GM21786 (cell line): ENCODE measurements around the gene FAM3A.

Source experiments
- ATAC-seq: cut with Tn5 transposase; IDR thresholded peaks from one replicate; pipeline ENCODE4 v1.9.1; 2021; ENCODE audit not compliant: unreplicated experiment

Gene FAM3A

GRCh38 chrX:154481911-154482601, 34.0 kb downstream of the FAM3A start:
- no peak for ATAC-seq

- no peak for ATAC-seq
Observed at GRCh38 chrX:154481195-154481594, 34.8 kb downstream of the FAM3A start.

- peak; percentile 80 for ATAC-seq
Observed at GRCh38 chrX:154478728-154479622, 37.1 kb downstream of the FAM3A start, which contains the start of gene LAGE3. TSS of gene LAGE3 (minus strand) at chrX:154479281. CDS start at chrX:154478915, 366 bp downstream.

DNA sequence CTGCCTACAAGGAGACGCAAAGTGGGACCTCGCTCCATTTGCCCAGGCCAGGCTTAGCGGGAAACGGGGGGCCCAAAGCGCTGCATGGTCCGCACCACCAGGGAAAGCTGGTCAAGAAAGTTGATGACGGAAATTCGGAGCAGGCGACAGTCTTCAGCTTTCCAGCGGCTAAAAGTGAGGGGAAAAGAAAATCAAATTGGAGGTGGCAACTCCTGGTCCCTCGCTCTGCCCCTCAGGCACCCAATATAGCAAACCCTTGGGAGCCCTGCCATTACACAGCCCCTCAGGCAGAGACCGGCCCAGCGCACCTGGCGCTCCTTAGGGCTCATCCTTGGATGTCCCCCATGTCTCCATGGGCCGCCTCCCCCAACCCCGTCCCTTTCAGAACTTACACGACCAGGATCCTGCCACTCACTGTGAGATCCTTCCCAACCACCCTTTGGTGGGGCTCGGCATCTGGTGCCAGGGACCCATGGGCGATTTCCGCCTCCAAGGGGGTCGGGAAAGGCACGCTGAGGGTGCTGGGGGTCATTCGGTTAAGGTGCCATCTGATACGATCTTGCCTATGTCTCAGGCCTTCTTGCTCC, 38.0 kb downstream of the FAM3A start:
- ATAC-seq = no peak

DNA sequence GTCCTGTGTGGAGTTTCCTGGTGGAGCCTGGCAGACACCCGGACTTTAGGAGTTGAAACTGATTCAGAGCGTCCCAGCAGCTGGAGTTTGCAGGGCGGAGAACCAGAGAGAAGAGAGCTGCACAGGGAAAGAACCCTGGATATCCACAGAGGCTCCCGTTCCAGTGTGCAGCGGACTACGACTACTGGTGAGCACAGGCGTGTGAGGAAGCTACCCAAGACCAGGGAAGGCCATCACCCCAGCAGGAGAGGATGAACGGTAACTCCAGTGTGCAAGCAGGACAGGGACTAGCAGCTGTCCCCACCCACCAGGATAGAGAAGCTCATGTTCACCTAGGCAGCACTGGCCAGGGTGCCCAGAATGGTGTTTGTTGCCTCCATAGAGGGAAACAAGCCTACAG, 39.2 kb downstream of the FAM3A start:
- no peak for ATAC-seq

- no peak for ATAC-seq
Observed at GRCh38 chrX:154473683-154474082, 42.3 kb downstream of the FAM3A start.

DNA sequence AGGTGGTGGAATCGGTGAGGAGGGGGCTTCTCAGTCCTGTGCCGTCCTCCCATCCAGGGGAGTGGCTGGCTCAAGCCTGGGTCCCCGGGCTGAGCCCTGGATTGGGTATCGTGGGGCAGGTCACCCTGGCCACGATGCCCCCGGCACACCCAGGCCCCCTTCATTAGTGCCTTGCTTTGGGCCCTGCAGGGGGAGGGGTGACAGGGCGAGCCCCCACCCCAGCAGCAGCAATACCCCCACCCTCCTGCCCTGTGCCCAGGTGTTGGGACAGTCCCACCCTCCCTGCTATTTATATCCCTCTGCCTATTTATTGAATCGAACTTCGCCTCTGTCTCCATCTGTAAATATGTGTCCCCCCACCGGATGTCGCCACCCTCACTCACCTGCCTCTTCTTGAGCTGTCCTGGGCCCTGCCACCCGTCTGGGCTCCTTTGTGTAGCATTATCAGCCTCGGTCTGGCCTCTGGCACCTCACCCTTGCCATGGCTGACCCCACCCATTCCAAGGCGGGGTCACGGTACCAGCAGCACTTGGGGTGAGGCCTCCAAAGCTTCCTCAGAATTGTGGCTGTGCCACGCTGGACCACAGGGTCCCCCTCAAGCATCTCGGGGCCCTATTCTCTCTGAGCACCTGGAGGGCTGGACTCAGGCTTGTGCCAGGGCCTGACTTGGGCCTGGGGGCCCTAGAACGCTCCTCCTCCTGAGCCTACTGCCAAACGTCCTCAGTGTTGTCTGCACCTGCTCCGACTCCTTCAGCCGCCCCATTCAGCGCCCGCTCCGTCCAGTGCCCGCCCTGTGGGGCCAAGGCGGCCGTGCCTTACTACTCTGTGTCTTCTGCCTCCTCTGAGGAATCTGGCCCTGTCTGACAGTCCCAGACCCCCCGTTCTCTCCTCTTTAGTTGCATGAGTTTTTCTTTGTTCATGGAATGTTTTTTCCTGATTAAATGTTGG, 43.1 kb downstream of the FAM3A start:
- no peak for ATAC-seq

- ATAC-seq = no peak
Observed at GRCh38 chrX:154471839-154472684, 44.0 kb downstream of the FAM3A start.

- ATAC-seq = no peak
Observed at GRCh38 chrX:154470914-154471568, 45.0 kb downstream of the FAM3A start.

DNA sequence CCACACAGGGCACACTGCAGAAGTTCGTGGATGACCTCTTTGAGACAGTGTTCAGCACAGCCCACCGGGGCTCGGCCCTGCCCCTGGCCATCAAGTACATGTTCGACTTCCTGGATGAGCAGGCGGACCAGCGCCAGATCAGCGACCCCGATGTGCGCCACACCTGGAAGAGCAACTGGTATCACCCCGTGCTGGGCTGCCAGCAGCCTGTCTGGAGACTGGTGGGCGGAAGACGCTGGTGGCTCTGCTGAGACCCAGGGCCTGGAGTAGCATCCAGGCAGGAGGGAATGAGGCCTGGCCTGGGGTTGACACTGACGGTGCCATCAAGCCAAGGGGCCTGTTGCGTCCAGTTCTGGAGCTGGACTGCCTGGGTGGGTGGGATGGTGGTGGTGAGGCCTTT, 45.6 kb downstream of the FAM3A start:
- ATAC-seq = no peak

- ATAC-seq = no peak
Observed at GRCh38 chrX:154469880-154470279, 46.2 kb downstream of the FAM3A start.

DNA sequence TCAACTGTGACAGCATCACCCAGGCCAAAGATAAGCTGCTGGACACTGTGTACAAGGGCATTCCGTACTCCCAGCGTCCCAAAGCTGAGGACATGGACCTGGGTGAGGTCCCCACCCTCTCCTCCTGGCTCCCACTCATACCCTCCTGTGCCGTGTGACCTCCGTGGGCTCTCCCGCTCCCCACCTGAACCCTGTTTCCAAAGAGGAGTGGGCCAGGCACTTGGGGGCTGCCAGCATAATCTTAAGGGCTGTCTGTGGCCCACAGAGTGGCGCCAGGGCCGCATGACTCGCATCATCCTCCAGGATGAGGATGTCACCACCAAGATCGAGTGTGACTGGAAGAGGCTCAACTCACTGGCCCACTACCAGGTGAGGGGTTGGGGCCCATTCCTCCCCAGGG, 46.9 kb downstream of the FAM3A start:
- no peak for ATAC-seq

DNA sequence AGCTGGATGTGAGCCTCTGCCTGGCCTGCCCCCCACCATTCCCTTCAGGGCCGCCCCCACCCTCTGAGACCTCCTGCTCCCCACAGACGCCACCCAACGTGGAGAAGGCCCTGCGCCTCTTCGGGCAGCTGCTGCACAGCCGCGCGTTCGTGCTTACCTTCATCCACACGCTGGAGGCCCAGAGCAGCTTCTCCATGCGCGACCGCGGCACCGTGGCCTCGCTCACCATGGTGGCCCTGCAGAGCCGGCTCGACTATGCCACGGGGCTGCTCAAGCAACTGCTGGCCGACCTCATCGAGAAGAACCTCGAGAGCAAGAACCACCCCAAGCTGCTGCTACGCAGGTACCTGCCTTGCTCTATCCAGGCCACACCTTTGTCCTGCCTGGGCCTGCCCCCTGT, 47.8 kb downstream of the FAM3A start:
- no peak for ATAC-seq

- ATAC-seq = no peak
Observed at GRCh38 chrX:154467556-154467955, 48.5 kb downstream of the FAM3A start.

DNA sequence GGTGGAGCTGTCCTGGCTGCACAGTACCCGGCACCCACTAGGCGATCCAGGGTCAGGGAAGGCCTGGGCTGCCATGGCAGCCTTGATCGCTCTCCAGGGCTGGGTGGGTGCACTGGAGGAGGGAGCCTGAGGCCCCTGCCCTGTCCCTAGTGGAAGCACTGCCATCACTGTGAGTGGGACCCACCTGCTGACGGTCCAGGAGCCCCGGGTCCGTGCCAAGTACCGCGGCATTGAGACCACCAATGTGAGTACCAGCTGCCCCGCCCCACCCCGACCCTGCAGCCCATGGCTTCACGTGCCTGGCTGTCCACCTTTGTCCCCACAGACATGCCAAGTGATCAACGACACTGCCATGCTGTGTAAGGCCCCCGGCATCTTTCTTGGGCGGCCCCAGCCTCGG, 49.1 kb downstream of the FAM3A start:
- no peak for ATAC-seq

GRCh38 chrX:154466036-154466435, 50.0 kb downstream of the FAM3A start:
- no peak for ATAC-seq

DNA sequence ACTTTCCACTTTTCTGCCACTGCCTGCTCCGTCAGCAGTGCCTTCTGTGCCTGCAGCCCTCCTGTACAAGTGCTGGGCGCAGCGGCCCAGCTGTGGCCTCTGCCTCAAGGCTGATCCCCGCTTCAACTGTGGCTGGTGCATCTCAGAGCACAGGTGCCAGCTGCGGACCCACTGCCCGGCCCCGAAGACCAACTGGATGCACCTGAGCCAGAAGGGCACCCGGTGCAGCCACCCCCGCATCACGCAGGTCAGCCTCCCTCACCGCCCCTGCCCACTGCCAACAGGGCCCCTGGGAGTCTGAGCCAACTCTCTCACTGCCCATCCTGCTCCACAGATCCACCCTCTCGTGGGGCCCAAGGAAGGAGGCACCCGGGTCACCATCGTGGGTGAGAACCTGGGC, 50.4 kb downstream of the FAM3A start:
- ATAC-seq = no peak

- no peak for ATAC-seq
Observed at GRCh38 chrX:154464806-154465365, 51.1 kb downstream of the FAM3A start.

DNA sequence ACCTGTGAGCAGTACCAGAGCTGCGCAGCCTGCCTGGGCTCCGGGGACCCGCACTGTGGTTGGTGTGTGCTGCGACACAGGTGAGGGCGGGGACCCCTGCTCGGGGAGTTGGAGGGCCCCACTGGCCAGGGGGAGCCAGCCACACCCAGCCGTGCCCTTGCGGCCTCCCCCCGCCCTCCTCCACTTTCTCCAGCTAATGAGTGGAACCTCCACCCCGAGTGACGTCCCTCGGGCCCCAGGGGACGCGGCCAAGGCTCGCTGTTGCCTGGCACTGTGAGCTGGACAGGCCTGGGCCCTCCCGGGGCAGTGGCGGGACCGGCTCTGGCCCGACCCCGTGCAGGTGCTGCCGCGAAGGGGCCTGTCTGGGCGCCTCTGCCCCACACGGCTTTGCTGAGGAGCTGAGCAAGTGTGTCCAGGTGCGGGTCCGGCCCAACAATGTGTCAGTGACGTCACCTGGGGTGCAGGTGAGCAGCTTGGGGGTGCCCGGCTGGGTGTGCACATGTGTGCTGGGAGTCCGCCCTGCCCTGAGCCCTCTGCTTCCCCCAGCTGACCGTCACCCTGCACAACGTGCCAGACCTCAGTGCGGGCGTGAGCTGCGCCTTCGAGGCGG, 52.3 kb downstream of the FAM3A start:
- ATAC-seq = no peak
